NCI-H748 (cell line): ENCODE measurements around the gene TIMM23.
A peak's percentile ranks its signal among the peaks of the same experiment; 100 is the strongest.
"Not testable (repeated sequence)": the region's sequence is repeated elsewhere in the genome, so short reads cannot be mapped to it uniquely, and the experiment has no call there.

Source experiments
- DNase-seq: peaks from one replicate; lab custom pipeline; 2025; ENCODE audit not compliant: unreplicated experiment; lab: John Stamatoyannopoulos, UW

Gene TIMM23

DNA sequence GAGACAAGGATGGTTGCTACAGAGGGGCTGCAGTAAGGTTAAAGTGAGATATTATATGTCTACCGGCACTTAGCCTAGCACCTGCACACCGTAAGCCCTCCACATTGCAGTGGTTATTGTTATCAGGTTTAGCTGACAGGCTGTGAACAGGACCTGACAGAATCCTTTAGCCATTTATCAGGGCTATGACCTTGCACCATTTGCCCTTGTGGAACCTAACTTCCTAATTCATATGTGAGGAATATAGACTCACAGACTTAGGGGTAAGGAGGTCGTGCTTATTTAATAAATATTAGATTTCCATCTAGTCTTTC lies 48.0 kb downstream of the TIMM23 start:
- DNase-seq = no peak

- peak; percentile 82 for DNase-seq
These were observed 50.9 kb downstream of the TIMM23 start for GRCh38 chr10:46022978-46023702.

GRCh38 chr10:46024948-46025347 lies 52.7 kb downstream of the TIMM23 start:
- no peak for DNase-seq

DNA sequence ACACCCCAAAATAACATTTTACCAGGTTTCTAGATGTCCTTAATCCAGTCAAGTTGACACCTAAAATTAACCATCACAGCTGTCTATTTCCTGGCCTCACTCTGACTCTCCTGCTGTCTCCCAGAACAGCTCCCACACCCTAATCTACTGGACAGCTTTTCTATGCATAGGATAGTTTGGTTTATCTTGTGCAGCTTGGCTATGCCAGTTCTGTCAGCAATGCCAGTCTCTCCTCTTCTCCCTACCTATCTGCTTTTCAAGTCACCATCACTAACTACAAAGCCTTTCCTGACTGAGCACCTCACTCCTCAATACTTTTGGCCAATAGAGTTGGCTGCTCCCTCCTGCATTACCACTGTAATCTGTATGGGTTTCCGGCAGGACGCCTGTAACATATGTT lies 53.1 kb downstream of the TIMM23 start:
- DNase-seq = no peak

GRCh38 chr10:46026106-46026505 lies 53.8 kb downstream of the TIMM23 start:
- DNase-seq = no peak

- peak; percentile 48 for DNase-seq
These were observed 56.5 kb downstream of the TIMM23 start for GRCh38 chr10:46028584-46029460.

GRCh38 chr10:46029461-46030030 lies 57.3 kb downstream of the TIMM23 start:
- DNase-seq = no peak

DNA sequence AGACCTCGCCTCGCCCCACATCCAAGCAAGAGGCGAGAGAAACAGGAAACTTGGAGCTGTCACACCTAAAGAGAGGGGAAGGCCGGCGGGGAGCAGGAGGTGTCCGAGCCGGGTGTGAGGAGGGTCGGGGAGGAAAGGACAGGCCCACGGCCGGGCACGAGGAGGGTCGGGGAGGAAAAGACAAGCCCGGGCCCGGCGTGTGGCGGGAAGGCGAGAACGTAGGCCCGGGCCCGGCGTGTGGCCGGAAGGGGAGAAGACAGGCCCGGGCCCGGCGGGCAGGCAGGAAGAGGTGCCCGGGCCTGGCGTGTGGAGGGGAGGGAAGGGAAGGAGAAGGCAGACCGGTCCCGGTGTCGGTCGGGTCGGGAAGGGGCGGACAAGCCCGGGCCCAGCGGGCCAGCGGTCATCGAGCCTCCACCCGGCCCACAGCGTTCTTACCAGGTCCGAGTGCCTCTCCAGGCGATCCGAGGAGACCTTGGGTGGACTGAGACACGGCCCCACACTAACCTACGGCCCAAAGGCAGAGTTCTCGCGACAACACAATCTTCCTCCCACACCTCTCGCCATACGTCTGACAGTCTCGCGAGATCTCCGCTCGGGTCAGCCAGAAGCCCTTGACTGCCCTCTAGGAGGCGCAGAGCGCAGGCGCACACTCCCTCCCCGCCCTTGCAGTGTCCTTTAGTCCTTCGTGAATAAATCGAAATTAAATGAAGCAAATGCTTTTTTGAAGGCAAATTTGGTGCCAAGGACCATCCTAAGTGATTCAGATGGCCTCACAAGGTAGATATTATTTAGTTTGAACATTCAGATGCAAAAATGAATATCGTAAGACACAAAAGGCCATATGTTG lies 58.0 kb downstream of the TIMM23 start, which contains the start of gene NCOA4:
NCOA4 (minus strand) TSS at position 533 of the 847 bp plus-strand sequence. CDS start 13,943 bp downstream, outside the sequence.
- peak; percentile 94 for DNase-seq

DNA sequence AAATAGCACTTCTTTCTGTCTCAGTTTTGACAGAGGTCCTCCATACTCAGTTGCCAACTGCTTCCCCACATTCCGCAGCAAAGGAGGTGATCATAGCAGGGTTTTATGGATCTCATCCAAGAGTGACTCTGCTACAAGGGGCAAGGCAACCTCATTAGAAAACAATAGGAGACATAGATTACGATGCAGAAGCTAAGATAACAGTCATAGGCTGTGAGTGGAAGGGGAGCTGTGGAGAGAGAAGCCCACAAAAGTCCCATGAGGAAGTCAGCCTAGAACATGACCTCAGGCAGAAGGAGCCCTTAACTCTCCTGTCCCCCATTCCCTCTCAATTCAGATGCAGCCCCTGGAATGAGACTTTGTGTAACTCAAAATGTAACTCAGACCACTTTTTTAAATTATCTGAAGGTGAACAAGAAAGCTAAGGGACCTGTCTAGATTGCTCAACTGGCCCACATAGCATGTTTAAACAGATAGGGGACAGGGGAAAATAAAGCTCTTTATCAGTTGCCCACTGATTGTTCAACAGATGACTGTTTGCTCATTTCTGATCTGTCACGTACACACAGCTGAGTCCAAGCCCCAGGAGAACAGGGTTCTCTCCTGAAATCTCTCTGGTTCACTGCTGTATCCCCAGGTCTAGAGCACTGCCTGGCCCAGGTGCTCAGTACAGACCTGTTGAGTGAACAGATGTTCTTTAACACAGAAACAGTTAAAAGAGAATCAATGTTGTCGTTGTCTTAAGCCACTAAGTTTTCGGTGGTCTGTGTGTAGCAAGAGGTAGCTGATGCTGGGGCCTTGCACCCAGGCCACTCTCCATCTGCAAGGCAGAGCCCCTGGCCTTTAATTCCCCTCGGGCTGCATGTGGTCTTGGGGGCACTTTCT lies 59.6 kb downstream of the TIMM23 start:
- no peak for DNase-seq

DNA sequence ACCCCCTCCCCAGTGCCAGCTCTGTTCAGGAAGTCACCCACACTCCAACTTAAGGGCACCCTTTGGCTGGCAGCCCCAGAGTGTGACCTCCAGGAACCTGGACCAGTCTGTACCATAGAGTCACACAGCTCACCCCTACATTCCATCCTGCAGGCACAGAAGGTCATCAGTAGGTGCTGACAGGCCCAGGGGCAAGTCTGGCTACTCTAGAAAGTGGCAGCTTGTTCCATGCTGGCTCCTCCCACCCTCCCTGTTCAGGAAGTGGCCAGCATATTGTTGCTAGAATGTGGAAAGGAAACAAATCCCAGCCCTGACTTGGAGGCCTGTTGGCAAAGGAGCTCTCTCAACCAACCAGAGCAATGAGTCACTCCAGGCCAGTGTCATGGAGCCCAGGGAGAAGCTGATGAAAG lies 61.3 kb downstream of the TIMM23 start:
- no peak for DNase-seq

- no peak for DNase-seq
These were observed 63.9 kb downstream of the TIMM23 start for GRCh38 chr10:46035923-46036849.

DNA sequence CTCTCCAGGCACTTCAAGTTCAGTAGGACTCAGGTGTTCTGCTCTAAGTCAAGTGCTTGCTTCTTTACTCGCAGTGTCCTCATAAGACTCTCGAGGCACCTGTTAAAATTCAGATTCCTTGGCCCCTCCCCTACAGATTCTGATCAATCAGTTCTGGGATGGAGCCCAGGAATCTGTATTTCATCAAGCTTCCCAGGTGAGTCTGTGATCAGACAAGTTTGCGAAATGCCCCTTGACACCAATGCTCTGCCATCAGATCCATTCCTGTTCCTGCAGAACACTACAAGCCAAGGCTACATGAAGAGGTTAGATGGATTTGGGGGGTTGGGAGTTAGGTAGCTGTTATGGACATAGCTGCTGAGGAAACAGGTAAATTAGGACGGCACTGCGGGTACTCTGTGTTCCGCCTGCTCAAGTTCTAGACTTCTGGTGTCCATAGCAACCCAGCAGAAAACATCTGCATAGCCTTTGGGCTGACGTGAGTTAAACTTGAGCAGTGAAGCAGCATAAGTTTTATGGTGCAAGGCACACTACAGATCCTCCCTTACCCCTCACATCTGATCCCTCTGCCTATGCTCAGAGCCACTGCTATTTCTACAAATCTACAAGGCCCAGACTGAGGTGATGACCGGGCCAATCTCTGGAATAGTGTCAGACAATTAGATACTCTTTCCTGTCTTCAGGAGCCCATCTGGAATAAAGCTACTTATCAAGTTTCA lies 65.0 kb downstream of the TIMM23 start:
- DNase-seq = no peak

- no peak for DNase-seq
These were observed 67.7 kb downstream of the TIMM23 start for GRCh38 chr10:46040004-46040403.

GRCh38 chr10:46042527-46042926 lies 70.2 kb downstream of the TIMM23 start:
- no peak for DNase-seq

DNA sequence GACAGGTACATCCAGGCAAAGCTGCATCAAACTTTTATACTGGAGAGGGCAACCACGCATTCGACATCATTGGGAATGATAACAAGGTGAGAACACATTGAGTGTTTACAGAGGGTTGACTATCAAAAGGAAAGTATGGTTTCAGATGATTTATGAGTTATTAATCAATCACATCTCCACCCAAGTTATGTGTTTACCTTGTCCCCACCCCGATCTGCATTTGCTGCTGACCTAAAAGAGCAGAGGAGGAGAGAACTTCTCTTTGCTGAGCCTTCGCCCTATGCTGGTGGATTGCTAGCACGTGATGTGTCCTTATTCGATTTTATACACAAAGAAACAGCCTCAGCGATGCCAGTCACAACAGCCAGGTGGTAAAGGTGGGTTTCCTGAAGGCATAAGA lies 74.0 kb downstream of the TIMM23 start, which contains the start of gene MSMB:
MSMB (minus strand) TSS at position 9 of the 400 bp plus-strand sequence. CDS start 32 bp downstream, outside the sequence.
- DNase-seq = no peak

DNA sequence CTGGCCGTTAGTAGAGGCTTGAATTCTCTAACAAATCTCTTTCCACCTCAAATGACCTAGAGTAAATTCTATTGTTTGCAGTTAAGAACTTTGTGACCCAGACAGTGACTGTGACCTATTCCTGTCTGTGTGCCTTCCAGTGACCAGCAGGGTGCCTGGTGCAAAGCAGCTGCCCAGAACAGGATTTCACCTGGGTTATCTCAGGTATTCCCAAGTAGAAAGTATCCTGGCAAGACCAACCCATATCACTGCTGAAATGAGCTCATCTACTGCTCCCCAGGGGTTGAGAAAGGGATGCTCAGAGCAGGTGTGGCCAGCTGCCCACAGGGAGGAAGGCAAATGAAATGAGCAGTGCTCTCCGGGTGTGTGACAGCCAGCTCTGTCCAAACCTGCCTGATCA lies 75.9 kb downstream of the TIMM23 start:
- peak; percentile 23 for DNase-seq

GRCh38 chr10:46049497-46049831 lies 77.2 kb downstream of the TIMM23 start:
- DNase-seq = not testable (repeated sequence)

DNA sequence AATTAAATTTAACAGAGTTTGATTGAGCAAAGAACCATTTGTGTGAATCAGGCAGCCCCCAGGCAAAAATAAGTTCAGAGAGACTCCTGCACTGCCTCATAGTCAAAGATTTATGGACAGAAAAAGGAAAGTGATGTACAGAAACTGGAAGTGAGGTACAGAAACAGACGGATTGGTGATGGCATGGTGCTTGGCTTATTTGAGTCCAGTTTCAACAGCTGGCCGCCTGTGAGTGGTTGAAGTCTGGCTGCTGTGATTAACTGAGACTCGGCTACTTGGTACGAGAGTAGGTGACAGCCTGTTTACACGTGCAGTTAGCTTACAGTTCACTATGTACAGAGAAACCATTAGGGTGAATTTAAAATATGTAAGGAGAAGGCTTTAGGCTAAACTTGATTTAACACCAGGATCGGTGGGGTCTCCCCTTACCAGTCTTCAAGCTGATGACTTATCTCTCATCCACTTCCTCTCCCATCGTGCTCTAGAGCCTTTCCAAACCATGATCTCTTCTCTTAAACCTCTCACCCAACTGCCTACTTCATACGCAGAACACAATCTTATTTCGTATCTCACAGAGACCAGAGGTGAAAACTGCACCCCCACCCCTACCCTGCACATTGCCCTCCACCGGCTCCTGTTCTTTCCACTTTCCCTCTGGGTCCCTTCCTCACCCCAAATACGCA lies 78.8 kb downstream of the TIMM23 start:
- no peak for DNase-seq
